Astrocyte of the hippocampus (primary cell): Measurements from ENCODE around the gene RUVBL1.
A peak's percentile ranks its signal among the peaks of the same experiment; 100 is the strongest.

Experiments used
- DNase-seq: peaks from one replicate; pipeline ENCODE4 v3.0.0; 2011; ENCODE audit warnings: low read depth, low spot score

Gene RUVBL1

GRCh38 chr3:128083396-128083795, 40.2 kb downstream of the RUVBL1 start:
- no peak for DNase-seq

- DNase-seq: no peak
These were observed 41.1 kb downstream of the RUVBL1 start for GRCh38 chr3:128082546-128082945.

- no peak for DNase-seq
These were observed 41.8 kb downstream of the RUVBL1 start for GRCh38 chr3:128081846-128082245.

- no peak for DNase-seq
These were observed 42.4 kb downstream of the RUVBL1 start for GRCh38 chr3:128081226-128081625.

GRCh38 chr3:128080323-128081080, 43.1 kb downstream of the RUVBL1 start:
- peak; percentile 63 for DNase-seq

- DNase-seq: no peak
These were observed 43.8 kb downstream of the RUVBL1 start for GRCh38 chr3:128079823-128080222.

GRCh38 chr3:128078875-128079274, 44.7 kb downstream of the RUVBL1 start:
- DNase-seq: no peak

GRCh38 chr3:128078322-128078721, 45.3 kb downstream of the RUVBL1 start:
- DNase-seq: no peak

- no peak for DNase-seq
These were observed 45.9 kb downstream of the RUVBL1 start for GRCh38 chr3:128077665-128078064.

- no peak for DNase-seq
These were observed 46.4 kb downstream of the RUVBL1 start for GRCh38 chr3:128077202-128077624.

GRCh38 chr3:128076483-128077201, 47.0 kb downstream of the RUVBL1 start:
- peak; percentile 46 for DNase-seq

- peak; percentile 96 for DNase-seq
These were observed 47.8 kb downstream of the RUVBL1 start for GRCh38 chr3:128075522-128076482.

GRCh38 chr3:128074851-128075521, 48.6 kb downstream of the RUVBL1 start:
- no peak for DNase-seq

- no peak for DNase-seq
These were observed 49.8 kb downstream of the RUVBL1 start for GRCh38 chr3:128073807-128074206.

- no peak for DNase-seq
These were observed 50.4 kb downstream of the RUVBL1 start for GRCh38 chr3:128073185-128073725.

GRCh38 chr3:128072454-128073184, 51.0 kb downstream of the RUVBL1 start:
- no peak for DNase-seq

GRCh38 chr3:128071771-128072453, 51.7 kb downstream of the RUVBL1 start:
- DNase-seq: no peak

- no peak for DNase-seq
These were observed 52.6 kb downstream of the RUVBL1 start for GRCh38 chr3:128070898-128071591.

- DNase-seq: no peak
These were observed 54.3 kb downstream of the RUVBL1 start for GRCh38 chr3:128069271-128069670.
